ENCODE data around the gene OR1L8. TPM values are rescaled to one million over a fixed set of nuclear protein-coding genes. Genes with fewer than 3 reads are reported as not detected.

OR1L8 gene
- total RNA-seq, 1 donor from 2014 or later, result not detected

DNA sequence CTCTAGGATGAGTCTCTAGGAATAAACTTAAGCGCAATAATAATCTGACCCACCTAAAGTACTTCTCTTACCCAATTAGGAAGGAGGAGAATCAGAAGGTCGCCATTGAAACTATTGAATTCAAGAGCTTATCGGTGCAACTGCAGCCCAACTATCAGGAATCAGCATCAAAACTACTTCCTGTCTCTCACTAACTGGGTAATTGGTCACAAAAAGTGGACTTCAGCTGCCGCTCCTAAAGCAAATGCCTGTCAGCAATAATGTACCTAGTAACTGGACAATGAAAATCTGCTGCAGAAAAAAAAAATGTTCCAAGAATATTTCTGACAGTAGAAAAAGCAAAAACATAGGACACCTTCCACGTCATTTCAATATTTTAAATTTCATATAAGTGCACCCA, 3.3 kb downstream of the OR1L8 start:
- TF ChIP-seq, protein P1, sequence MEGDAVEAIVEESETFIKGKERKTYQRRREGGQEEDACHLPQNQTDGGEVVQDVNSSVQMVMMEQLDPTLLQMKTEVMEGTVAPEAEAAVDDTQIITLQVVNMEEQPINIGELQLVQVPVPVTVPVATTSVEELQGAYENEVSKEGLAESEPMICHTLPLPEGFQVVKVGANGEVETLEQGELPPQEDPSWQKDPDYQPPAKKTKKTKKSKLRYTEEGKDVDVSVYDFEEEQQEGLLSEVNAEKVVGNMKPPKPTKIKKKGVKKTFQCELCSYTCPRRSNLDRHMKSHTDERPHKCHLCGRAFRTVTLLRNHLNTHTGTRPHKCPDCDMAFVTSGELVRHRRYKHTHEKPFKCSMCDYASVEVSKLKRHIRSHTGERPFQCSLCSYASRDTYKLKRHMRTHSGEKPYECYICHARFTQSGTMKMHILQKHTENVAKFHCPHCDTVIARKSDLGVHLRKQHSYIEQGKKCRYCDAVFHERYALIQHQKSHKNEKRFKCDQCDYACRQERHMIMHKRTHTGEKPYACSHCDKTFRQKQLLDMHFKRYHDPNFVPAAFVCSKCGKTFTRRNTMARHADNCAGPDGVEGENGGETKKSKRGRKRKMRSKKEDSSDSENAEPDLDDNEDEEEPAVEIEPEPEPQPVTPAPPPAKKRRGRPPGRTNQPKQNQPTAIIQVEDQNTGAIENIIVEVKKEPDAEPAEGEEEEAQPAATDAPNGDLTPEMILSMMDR (conservative IDR thresholded peaks at IDR 0.05; ENCODE audit: low read depth, low read length), result no peak
- no peak for DNase-seq (ENCODE audit: low read depth)

DNA sequence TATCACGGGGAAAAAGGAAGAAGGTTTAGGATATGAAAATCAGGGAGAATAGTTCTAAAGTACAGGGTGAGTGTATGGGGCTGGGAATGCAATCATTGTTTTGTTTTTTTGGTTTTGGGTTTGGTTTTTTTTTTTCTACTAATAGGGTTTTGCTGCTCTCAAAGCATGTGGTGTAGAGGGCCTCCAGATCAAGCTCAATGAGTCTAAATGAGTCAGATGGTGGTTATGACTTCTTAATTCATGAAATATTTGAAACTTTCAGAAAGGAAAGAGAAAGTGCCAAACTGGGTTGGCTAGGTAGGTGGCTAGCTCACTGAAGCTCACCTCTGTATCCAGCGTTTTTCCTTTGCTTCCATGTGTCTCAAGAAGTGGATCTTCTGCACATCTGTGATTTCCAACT, 10.7 kb downstream of the OR1L8 start:
- H3K4me3 ChIP-seq (ENCODE audit: low read depth, low read length), result no peak overlapping the region
- TF ChIP-seq, protein P1 (conservative IDR thresholded peaks at IDR 0.05; ENCODE audit: low read depth, low read length), result no peak
- DNase-seq (ENCODE audit: low read depth), result no peak

More for the DNA sequence above, 3.3 kb downstream of the OR1L8 start:
- no peak overlapping the region for H3K4me3 ChIP-seq (ENCODE audit: low read depth, low read length)

DNA sequence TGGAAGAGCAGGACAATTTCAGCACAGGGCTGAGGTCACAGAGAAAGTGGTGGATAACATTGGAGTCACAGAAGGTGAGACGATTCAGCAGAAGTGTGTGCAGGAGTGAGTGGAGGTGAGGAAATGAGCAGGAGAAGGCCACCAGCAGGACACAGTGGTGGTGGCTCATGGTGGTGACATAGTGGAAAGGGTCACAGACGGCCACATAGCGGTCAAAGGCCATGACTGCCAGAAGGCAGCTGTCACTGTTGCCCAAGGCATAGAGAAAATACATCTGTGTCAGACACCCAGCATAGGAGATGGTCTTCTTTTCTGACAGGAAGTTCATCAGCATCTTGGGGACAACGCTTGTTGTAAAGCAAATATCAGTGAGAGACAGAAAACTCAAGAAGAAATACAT, 15.3 kb downstream of the OR1L8 start:
- no peak for DNase-seq (ENCODE audit: low read depth)
- H3K4me3 ChIP-seq (ENCODE audit: low read depth, low read length), result no peak overlapping the region
- TF ChIP-seq, protein P1 (conservative IDR thresholded peaks at IDR 0.05; ENCODE audit: low read depth, low read length), result no peak

DNA sequence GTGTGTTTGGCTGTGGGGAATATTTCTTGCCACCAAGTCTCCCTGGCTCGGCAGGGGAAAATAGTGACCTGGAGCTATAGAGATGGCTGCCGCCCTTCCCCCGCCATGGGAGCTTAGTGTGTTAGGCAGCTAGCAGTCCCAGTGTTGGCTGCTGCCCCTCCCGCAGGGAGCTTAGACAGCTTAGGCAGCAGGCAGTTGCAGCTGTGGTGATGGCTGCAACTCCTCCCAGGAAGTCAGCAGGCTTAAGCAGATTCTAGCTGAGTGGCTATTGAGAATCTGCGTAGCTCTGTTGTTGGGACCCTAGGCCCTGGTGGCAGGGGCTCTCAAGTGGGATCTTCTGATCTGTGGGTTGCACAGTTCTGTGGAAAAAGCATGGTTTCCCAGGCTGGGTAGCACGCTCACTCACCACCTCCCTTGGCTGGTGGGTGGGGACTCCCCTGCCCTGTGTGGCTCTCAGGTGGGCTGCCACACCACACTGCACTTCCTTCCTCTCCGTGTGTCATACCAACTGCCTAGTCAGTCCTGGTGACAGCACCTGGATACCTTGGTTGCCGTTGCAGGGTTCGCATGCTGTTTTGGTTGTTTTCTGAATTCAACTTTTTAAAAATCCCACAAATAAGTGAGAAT, 20.9 kb downstream of the OR1L8 start:
- TF ChIP-seq, protein P1 (conservative IDR thresholded peaks at IDR 0.05; ENCODE audit: low read depth, low read length), result no peak
- no peak overlapping the region for H3K4me3 ChIP-seq (ENCODE audit: low read depth, low read length)
- no peak for DNase-seq (ENCODE audit: low read depth)

DNA sequence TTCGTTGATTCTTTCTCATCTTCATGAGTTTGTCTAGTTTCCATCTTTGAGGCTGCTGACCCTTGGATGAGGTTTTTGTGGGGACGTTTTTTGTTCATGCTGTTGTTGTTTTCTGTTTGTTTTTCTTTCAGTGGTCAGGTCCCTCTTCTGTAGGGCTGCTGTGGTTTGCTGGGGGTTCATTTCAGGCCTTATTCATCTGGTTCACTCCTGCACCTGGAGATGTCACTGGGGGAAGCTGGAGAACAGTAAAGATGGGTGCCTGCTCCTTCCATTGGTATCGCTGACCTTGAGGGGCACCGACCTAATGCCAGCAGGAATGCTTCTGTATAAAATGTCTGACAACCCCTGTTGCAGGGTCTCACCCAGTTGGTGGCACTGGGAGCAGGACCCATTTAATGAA, 21.7 kb downstream of the OR1L8 start:
- TF ChIP-seq, protein P1 (conservative IDR thresholded peaks at IDR 0.05; ENCODE audit: low read depth, low read length), result no peak
- no peak overlapping the region for H3K4me3 ChIP-seq (ENCODE audit: low read depth, low read length)
- DNase-seq (ENCODE audit: low read depth), result no peak

DNA sequence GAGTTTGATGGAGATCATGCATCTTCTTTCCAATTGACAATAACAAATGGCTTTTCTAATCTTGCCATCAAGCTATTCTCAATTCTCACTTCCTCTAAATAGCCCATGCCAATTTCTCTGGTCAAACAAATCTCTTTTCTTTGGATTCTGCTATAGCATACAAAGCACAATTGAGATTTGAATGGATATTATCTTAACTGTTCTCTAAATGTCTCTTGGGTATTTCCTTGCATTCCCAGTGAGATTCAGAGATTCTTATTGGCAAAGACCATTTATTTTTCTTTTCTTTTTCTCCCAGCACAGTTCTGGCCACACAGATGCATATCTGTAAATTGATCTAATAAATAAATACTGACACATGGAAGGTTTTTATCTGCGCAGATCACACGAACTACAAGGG, 30.4 kb downstream of the OR1L8 start, which contains the start of gene OR1N2:
Gene OR1N2, plus strand, starts transcription at position 301 of the 400 bp plus-strand sequence. CDS start 100 bp downstream, outside the sequence.
- H3K4me3 ChIP-seq (ENCODE audit: low read depth, low read length), result no peak within 1 kb of the TSS
- TF ChIP-seq, protein P1 (conservative IDR thresholded peaks at IDR 0.05; ENCODE audit: low read depth, low read length), result no peak
- no peak for DNase-seq (ENCODE audit: low read depth)

DNA sequence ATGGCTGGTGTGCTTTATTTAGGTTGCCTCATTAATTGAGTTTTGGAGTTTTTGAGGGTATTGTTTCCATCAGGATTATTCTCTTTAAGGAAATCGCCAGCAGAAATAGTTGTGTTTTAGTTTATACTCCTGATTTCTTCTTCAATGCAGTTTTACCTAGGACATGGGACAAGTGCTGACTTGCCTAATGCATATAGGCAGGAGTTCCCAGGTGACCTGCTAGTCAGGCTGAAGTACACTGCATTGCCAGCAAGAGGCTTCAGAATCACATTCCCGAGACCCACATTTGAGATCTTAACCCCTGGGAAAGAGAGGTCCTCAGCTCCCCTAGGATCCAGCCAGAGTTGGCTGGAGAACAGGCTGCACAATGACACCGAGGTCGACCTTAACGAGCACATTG, 31.8 kb downstream of the OR1L8 start:
- TF ChIP-seq, protein P1 (conservative IDR thresholded peaks at IDR 0.05; ENCODE audit: low read depth, low read length), result no peak
- no peak for DNase-seq (ENCODE audit: low read depth)
- no peak overlapping the region for H3K4me3 ChIP-seq (ENCODE audit: low read depth, low read length)

All from epithelial cell of proximal tubule (primary cell).